WTC11 (cell line): ENCODE data around the gene NPFFR1.

ENCODE experiments used
- ATF2 ChIP-seq: sonication (generic); formaldehyde crosslinking; IDR thresholded peaks from 2 replicates; pipeline ENCODE4 v1.8.1; 2022; ENCODE audit warnings: low read depth, missing genetic modification reagents, borderline replicate concordance
- ATF6 ChIP-seq: sonication (generic); formaldehyde crosslinking; IDR thresholded peaks from 2 replicates; pipeline ENCODE4 v1.8.1; 2023; ENCODE audit warnings: mild to moderate bottlenecking, missing genetic modification reagents
- CTCF ChIP-seq: fragments of 200-600 bp; IDR thresholded peaks from 2 replicates; pipeline ENCODE4 v1.8.0; 2022; ENCODE audit warnings: antibody characterized with exemption
- ELF4 ChIP-seq: sonication (generic); formaldehyde crosslinking; IDR thresholded peaks from 2 replicates; pipeline ENCODE4 v1.8.1; 2022; ENCODE audit warnings: low read depth, mild to moderate bottlenecking, moderate library complexity, missing genetic modification reagents
- ESRRA ChIP-seq: sonication (generic); formaldehyde crosslinking; IDR thresholded peaks from 2 replicates; pipeline ENCODE4 v1.8.1; 2022; ENCODE audit warnings: mild to moderate bottlenecking, missing genetic modification reagents, borderline replicate concordance
- JUN ChIP-seq: sonication (generic); formaldehyde crosslinking; IDR thresholded peaks from 2 replicates; pipeline ENCODE4 v1.8.0; 2023; ENCODE audit warnings: mild to moderate bottlenecking, missing genetic modification reagents
- NFE2L1 ChIP-seq: sonication (generic); formaldehyde crosslinking; IDR thresholded peaks from 2 replicates; pipeline ENCODE4 v1.8.1; 2023; ENCODE audit warnings: missing genetic modification reagents
- NR1H2 ChIP-seq: sonication (generic); formaldehyde crosslinking; IDR thresholded peaks from 2 replicates; pipeline ENCODE4 v1.9.0; 2021; ENCODE audit warnings: mild to moderate bottlenecking, moderate library complexity, missing genetic modification reagents
- SMAD4 ChIP-seq: sonication (generic); formaldehyde crosslinking; IDR thresholded peaks from 2 replicates; pipeline ENCODE4 v1.8.0; 2022; ENCODE audit warnings: mild to moderate bottlenecking, missing genetic modification reagents
- STAT6 ChIP-seq: sonication (generic); formaldehyde crosslinking; conservative IDR thresholded peaks from 2 replicates; pipeline ENCODE4 v1.8.1; 2023; ENCODE audit warnings: mild to moderate bottlenecking, low read depth, missing genetic modification reagents, moderate library complexity
- ZBTB21 ChIP-seq: sonication (generic); formaldehyde crosslinking; IDR thresholded peaks from 2 replicates; pipeline ENCODE4 v1.8.1; 2023; ENCODE audit warnings: mild to moderate bottlenecking, missing genetic modification reagents, borderline replicate concordance
- ZNF281 ChIP-seq: sonication (generic); formaldehyde crosslinking; IDR thresholded peaks from 2 replicates; pipeline ENCODE4 v1.8.0; 2023; ENCODE audit warnings: mild to moderate bottlenecking, missing genetic modification reagents

GRCh38 chr10:70302292-70302691, 18.5 kb upstream of the NPFFR1 start:
- TF ChIP-seq CTCF (no peak), NR1H2 (no peak), ESRRA (CRISPR knock-in tag) (no peak), ATF2 (CRISPR knock-in tag) (no peak), NFE2L1 (CRISPR knock-in tag) (no peak), SMAD4 (no peak), ATF6 (CRISPR knock-in tag) (no peak), ZBTB21 (CRISPR knock-in tag) (no peak), STAT6 (CRISPR knock-in tag) (no peak), ZNF281 (CRISPR knock-in tag) (no peak), ELF4 (CRISPR knock-in tag) (no peak), JUN (CRISPR knock-in tag) (no peak)
